B cell (primary cell): ENCODE data around the gene ZG16. TPM values are rescaled to one million over a fixed set of nuclear protein-coding genes. Genes with fewer than 3 reads are reported as not detected.
A peak's percentile ranks its signal among the peaks of the same experiment; 100 is the strongest.
"Not testable (repeated sequence)": the region's sequence is repeated elsewhere in the genome, so short reads cannot be mapped to it uniquely, and the experiment has no call there.

Experiments
- ATAC-seq: fragments of 200-7000 bp; cut with Tn5 transposase; one replicate; pipeline ENCODE4 v1.10.0; 2021; ENCODE audit warnings: low read depth, mild to moderate bottlenecking, moderate number of reproducible peaks, moderate library complexity
- CTCF ChIA-PET: fragments of 350-600 bp; sonication (Branson Sonifier 250); formaldehyde crosslinking; loops from one replicate; lab custom pipeline; 2021; ENCODE audit warnings: antibody characterized with exemption, inconsistent platforms; lab: Charles Lee
- POLR2A ChIA-PET: fragments of 350-600 bp; sonication (Branson Sonifier 250); formaldehyde crosslinking; loops from one replicate; lab custom pipeline; 2021; ENCODE audit warnings: antibody characterized with exemption; lab: Charles Lee
- DNase-seq: peaks from one replicate; pipeline ENCODE4 v3.0.0; 2013
- H2AFZ ChIP-seq: 2 replicates; pipeline ENCODE4 v1.6.1; 2012; ENCODE audit warnings: mild to moderate bottlenecking, low read depth, low read length; ENCODE audit not compliant: insufficient read depth, poor library complexity, severe bottlenecking
- H3K27ac ChIP-seq, 2 donors: 1 replicate in 1 of 2; 2 replicates in 1 of 2; pipeline ENCODE4 v1.5.1; 2012 to 2013; ENCODE audit warnings: low read length in 2 of 2, mild to moderate bottlenecking in 2 of 2, moderate library complexity in 1 of 2
- H3K27me3 ChIP-seq, 4 experiments: fragments of 200-600 bp in 1 of 4; sonication (generic) in 1 of 4; replicated peaks in 1 of 4; 1 replicate in 2 of 4; 2 replicates in 2 of 4; pipeline versions ENCODE4 v1.6.1 to v1.7.0; 2013 to 2016; ENCODE audit warnings: low read length in 3 of 4, mild to moderate bottlenecking in 2 of 4, mixed read lengths in 1 of 4, moderate library complexity in 1 of 4; ENCODE audit not compliant: insufficient read depth in 4 of 4, control insufficient read depth in 3 of 4; ENCODE audit errors: control extremely low read depth in 1 of 4
- H3K36me3 ChIP-seq, 2 experiments: replicated peaks in 1 of 2; 1 replicate in 1 of 2; 2 replicates in 1 of 2; pipeline versions ENCODE4 v1.6.1 to v1.7.1; 2013; ENCODE audit warnings: low read length in 1 of 2; ENCODE audit not compliant: insufficient read depth in 2 of 2, control insufficient read depth in 1 of 2; ENCODE audit errors: control extremely low read depth in 1 of 2, extremely low read depth in 1 of 2
- H3K4me1 ChIP-seq, 2 donors: fragments of 200-600 bp in 1 of 2; sonication (generic) in 1 of 2; 1 replicate in 1 of 2; 2 replicates in 1 of 2; pipeline versions ENCODE4 v1.5.1 to v1.6.1; 2013 to 2017; ENCODE audit warnings: low read length in 2 of 2; ENCODE audit not compliant: control insufficient read depth in 2 of 2, insufficient read depth in 2 of 2
- H3K4me2 ChIP-seq: replicated peaks from 2 replicates; pipeline ENCODE3; 2012; ENCODE audit warnings: mild to moderate bottlenecking, low read depth, low read length; ENCODE audit not compliant: poor library complexity, severe bottlenecking
- H3K4me3 ChIP-seq, 5 experiments: fragments of 200-600 bp in 1 of 5; sonication (generic) in 1 of 5; 1 replicate in 3 of 5; 2 replicates in 2 of 5; pipeline versions ENCODE4 v1.5.1 to v1.7.0; 2011 to 2016; ENCODE audit warnings: low read length in 4 of 5, mild to moderate bottlenecking in 4 of 5, low read depth in 2 of 5, control low read depth in 1 of 5, moderate library complexity in 1 of 5; ENCODE audit not compliant: insufficient read depth in 1 of 5; ENCODE audit errors: control extremely low read depth in 1 of 5, extremely low read depth in 1 of 5
- H3K79me2 ChIP-seq: fragments of 200-600 bp; sonication (generic); one replicate; pipeline ENCODE4 v1.6.0; 2016; ENCODE audit warnings: low read length; ENCODE audit not compliant: control insufficient read depth, insufficient read depth
- H3K9ac ChIP-seq: fragments of 200-600 bp; sonication (generic); 2 replicates; pipeline ENCODE4 v1.6.1; 2017; ENCODE audit warnings: mild to moderate bottlenecking, low read length, moderate library complexity
- H3K9me3 ChIP-seq, 3 donors: one replicate each; pipeline versions ENCODE4 v1.6.1 to v1.7.1; 2013; ENCODE audit warnings: low read length in 2 of 3; ENCODE audit not compliant: control insufficient read depth in 2 of 3, insufficient read depth in 1 of 3; ENCODE audit errors: control extremely low read depth in 1 of 3
- H4K20me1 ChIP-seq: 2 replicates; pipeline ENCODE4 v1.6.0; 2012; ENCODE audit warnings: mild to moderate bottlenecking, low read length; ENCODE audit not compliant: insufficient read depth, control insufficient read depth, poor library complexity, severe bottlenecking
- H3K27ac Mint-ChIP-seq: one replicate; pipeline ENCODE4 v1.8.0; 2021; ENCODE audit warnings: mixed read lengths
- H3K27me3 Mint-ChIP-seq: one replicate; pipeline ENCODE4 v1.8.0; 2021; ENCODE audit warnings: mixed read lengths
- H3K4me1 Mint-ChIP-seq: one replicate; pipeline ENCODE4 v1.8.0; 2021; ENCODE audit warnings: mixed read lengths
- H3K4me3 Mint-ChIP-seq: one replicate; pipeline ENCODE4 v1.8.0; 2021; ENCODE audit warnings: mixed read lengths
- H3K9me3 Mint-ChIP-seq: one replicate; pipeline ENCODE4 v1.8.0; 2022; ENCODE audit warnings: mixed read lengths; ENCODE audit not compliant: insufficient read depth
- EZH2 ChIP-seq: IDR thresholded peaks from 2 replicates; pipeline ENCODE4 v1.6.1; 2012; ENCODE audit warnings: borderline replicate concordance, low read depth, mild to moderate bottlenecking, moderate library complexity, low read length; ENCODE audit not compliant: insufficient read depth, poor library complexity, severe bottlenecking
- WGBS: methylation state at CpG from one replicate; pipeline ENCODE4 v1.1.5; 2013; ENCODE audit warnings: missing lambda C conversion rate; ENCODE audit not compliant: insufficient coverage; 5-methylcytosine and 5-hydroxymethylcytosine counted together
- intact Hi-C: fragments of 100-400 bp; cut with micrococcal nuclease; formaldehyde crosslinking; loops from one replicate; pipeline ENCODE4 v1.10.0; 2022
- polyA plus RNA-seq: library from polyadenylated mRNA; depleted of rRNA; stranded (reverse); fragments of >200 nt; gene quantifications from 2 replicates; pipeline ENCODE4 v1.2.3, GENCODE V29; 2012
- total RNA-seq, 2 donors: library from RNA; stranded (reverse); fragments of 120-200 nt in 1 of 2; gene quantifications; 1 replicate in 1 of 2; 2 replicates in 1 of 2; pipeline versions ENCODE4 v1.2.3 to v1.2.4, GENCODE V29; 2013 to 2022
- TF ChIP-seq, protein P1 (sequence below): fragments of 200-600 bp; IDR thresholded peaks from one replicate; pipeline ENCODE4 v1.8.0; 2022; ENCODE audit warnings: antibody characterized with exemption, mild to moderate bottlenecking

Gene ZG16
- total and polyA plus RNA-seq, 2 donors (not counting 1 experiment from before 2014, with no cell fraction given) = 0.06 TPM; not detected in 1

DNA sequence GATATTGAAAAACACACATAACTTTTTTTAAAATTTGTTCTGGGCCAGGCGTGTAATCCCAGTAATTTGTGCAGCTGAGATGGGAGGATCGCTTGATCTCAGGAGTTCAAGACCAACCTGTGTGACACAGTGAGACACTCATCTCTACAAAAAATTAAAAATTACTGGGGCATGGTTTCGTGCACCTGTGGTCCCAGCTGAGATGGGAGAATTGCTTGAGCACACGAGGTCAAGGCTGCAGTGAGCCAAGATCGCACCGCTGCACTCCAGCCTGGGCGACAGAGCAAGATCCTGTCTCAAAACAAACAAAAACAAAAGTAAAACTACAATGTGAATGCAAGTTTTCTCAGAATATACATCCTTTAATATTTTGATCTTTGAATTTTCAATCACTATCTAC is 47.4 kb upstream of the ZG16 start:
- H3K27ac Mint-ChIP-seq = peak overlapping the region; percentile 10

DNA sequence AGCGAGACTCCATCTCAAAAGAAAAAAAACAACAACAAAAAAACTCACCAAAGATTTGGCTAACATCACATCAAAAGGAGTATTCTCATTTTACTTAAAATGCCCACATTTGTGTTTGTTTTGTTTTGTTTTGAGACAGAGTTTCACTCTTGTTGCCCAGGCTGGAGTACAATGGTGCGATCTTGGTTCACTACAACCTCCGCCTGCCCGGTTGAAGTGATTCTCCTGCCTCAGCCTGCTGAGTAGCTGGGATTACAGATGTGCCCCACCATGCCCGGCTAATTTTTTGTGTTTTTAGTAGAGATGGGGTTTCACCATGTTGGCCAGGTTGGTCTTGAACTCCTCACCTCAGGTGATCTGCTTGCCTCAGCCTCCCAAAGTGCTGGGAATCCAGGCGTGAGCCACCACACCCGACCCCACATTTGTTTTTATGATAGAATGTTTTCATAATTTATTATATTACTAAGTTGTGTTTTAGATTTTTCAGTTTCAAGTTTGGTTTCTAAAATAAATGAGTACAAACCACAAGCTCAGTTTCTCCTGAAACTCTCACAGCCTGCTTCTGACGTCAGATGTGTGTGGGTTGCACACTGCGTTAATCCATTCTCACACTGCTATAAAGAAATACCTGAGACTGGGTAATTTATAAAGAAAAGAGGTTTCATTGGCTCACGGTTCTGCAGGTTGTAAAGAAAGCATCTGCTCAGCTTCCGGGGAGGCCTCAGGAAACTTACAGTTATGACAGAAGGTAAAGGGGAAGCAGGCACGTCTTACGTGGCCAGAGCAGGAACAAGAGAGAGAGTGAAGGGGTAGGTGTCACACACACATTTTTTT is 46.1 kb upstream of the ZG16 start:
- peak overlapping the region; percentile 32 for H3K27ac Mint-ChIP-seq
- POLR2A ChIA-PET = interaction anchor here (2.3 kb wide), 1 partner anchor 12 kb away, joined by 10 read pairs; no protein-coding TSS in a partner anchor
- Histone ChIP-seq H3K79me2 (peaks cover 25% of the 10 kb centered on the region), H3K4me1 (peaks cover 8 to 39% of the 10 kb centered on the region in 2 donors)
- 65% methylated on average over 4 of the region's 13 CpGs for WGBS
- not testable (repeated sequence) for H3K27ac ChIP-seq, H3K4me3 ChIP-seq, H3K9me3 ChIP-seq, H3K4me2 ChIP-seq, H3K27me3 Mint-ChIP-seq, H4K20me1 ChIP-seq, ATAC-seq, H3K9ac ChIP-seq, H2AFZ ChIP-seq, H3K27me3 ChIP-seq, H3K9me3 Mint-ChIP-seq, H3K36me3 ChIP-seq
- peak; percentile 29 for DNase-seq
- H3K4me3 Mint-ChIP-seq = peak overlapping the region; percentile 54
- CTCF ChIA-PET = interaction anchor here (0.7 to 4.4 kb wide), 7 partner anchors 9 to 53 kb away, joined by 3 to 43 read pairs (median 6); partner anchors contain the start of gene C16orf54
- H3K4me1 Mint-ChIP-seq = peaks cover 39% of the 10 kb centered on the region
- intact Hi-C loops = loop anchor here (10.0 kb wide), 1 partner anchor 57 kb away; the partner anchor contains the start of gene QPRT

More for the DNA sequence above, 47.4 kb upstream of the ZG16 start:
- peak overlapping the region; percentile 30 for H2AFZ ChIP-seq
- CTCF ChIA-PET = interaction anchor here (1.0 to 4.4 kb wide), 5 partner anchors 9 to 77 kb away, joined by 5 to 43 read pairs (median 13); no protein-coding TSS in a partner anchor
- H3K27me3 Mint-ChIP-seq = no peaks in the 10 kb centered on the region
- H3K27ac ChIP-seq = no peak overlapping the region
- DNase-seq = no peak
- H3K4me3 ChIP-seq = no peak overlapping the region
- H3K9me3 ChIP-seq = peaks cover 0 to 10% (median 0%) of the 10 kb centered on the region in 3 donors
- H3K27me3 ChIP-seq = no peaks in the 10 kb centered on the region
- 10% methylated on average over 2 of the region's 7 CpGs for WGBS
- peak overlapping the region; percentile 65 for H3K4me3 Mint-ChIP-seq
- H3K9me3 Mint-ChIP-seq = peaks cover 2% of the 10 kb centered on the region
- POLR2A ChIA-PET = interaction anchor here (0.8 to 2.3 kb wide), 3 partner anchors 13 to 74 kb away, joined by 3 to 10 read pairs (median 4); no protein-coding TSS in a partner anchor
- peak overlapping the region; percentile 61 for H3K4me2 ChIP-seq
- intact Hi-C loops = loop anchor here (10.0 kb wide), 1 partner anchor 56 kb away; the partner anchor contains the start of gene QPRT
- peaks cover 16% of the 10 kb centered on the region for H3K79me2 ChIP-seq
- TF ChIP-seq, protein P1, sequence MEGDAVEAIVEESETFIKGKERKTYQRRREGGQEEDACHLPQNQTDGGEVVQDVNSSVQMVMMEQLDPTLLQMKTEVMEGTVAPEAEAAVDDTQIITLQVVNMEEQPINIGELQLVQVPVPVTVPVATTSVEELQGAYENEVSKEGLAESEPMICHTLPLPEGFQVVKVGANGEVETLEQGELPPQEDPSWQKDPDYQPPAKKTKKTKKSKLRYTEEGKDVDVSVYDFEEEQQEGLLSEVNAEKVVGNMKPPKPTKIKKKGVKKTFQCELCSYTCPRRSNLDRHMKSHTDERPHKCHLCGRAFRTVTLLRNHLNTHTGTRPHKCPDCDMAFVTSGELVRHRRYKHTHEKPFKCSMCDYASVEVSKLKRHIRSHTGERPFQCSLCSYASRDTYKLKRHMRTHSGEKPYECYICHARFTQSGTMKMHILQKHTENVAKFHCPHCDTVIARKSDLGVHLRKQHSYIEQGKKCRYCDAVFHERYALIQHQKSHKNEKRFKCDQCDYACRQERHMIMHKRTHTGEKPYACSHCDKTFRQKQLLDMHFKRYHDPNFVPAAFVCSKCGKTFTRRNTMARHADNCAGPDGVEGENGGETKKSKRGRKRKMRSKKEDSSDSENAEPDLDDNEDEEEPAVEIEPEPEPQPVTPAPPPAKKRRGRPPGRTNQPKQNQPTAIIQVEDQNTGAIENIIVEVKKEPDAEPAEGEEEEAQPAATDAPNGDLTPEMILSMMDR = no peak
- TF ChIP-seq EZH2 = no peak
- peaks cover 8 to 32% of the 10 kb centered on the region in 2 donors for H3K4me1 ChIP-seq
- no peaks in the 10 kb centered on the region for H4K20me1 ChIP-seq
- H3K4me1 Mint-ChIP-seq = peaks cover 28% of the 10 kb centered on the region
- H3K9ac ChIP-seq = peak overlapping the region; percentile 23
- H3K36me3 ChIP-seq = no peaks in the 10 kb centered on the region
- no peak for ATAC-seq
